Liver (tissue), 3 donors: ENCODE data around the gene TRAPPC2L.

Source experiments
- ATF3 ChIP-seq: IDR thresholded peaks from 2 replicates; pipeline ENCODE4 v1.6.1; 2016; ENCODE audit warnings: antibody characterized with exemption
- CTCF ChIP-seq: fragments of 150-350 bp; IDR thresholded peaks from 2 replicates; pipeline ENCODE4 v1.5.1; 2017; ENCODE audit warnings: improper control_type of control experiment, low read depth, low read length; ENCODE audit not compliant: missing input control
- EGR1 ChIP-seq, 2 donors: IDR thresholded peaks; 2 replicates each; pipeline ENCODE4 v1.6.1; 2016 to 2018; ENCODE audit warnings: antibody characterized with exemption in 2 of 2, low read depth in 2 of 2
- JUND ChIP-seq, 2 donors: IDR thresholded peaks; 2 replicates each; pipeline ENCODE4 v1.6.1; 2016; ENCODE audit warnings: antibody characterized with exemption in 2 of 2
- MAX ChIP-seq: IDR thresholded peaks from 2 replicates; pipeline ENCODE4 v1.6.1; 2016; ENCODE audit warnings: antibody characterized with exemption
- YY1 ChIP-seq: IDR thresholded peaks from 2 replicates; pipeline ENCODE4 v1.6.1; 2016; ENCODE audit warnings: antibody characterized with exemption, mild to moderate bottlenecking
- TF ChIP-seq, protein P1 (sequence below): IDR thresholded peaks from 2 replicates; pipeline ENCODE4 v1.6.1; 2016; ENCODE audit warnings: antibody characterized with exemption, mild to moderate bottlenecking
- donor health status: healthy.
- donor health status: healthy.

DNA sequence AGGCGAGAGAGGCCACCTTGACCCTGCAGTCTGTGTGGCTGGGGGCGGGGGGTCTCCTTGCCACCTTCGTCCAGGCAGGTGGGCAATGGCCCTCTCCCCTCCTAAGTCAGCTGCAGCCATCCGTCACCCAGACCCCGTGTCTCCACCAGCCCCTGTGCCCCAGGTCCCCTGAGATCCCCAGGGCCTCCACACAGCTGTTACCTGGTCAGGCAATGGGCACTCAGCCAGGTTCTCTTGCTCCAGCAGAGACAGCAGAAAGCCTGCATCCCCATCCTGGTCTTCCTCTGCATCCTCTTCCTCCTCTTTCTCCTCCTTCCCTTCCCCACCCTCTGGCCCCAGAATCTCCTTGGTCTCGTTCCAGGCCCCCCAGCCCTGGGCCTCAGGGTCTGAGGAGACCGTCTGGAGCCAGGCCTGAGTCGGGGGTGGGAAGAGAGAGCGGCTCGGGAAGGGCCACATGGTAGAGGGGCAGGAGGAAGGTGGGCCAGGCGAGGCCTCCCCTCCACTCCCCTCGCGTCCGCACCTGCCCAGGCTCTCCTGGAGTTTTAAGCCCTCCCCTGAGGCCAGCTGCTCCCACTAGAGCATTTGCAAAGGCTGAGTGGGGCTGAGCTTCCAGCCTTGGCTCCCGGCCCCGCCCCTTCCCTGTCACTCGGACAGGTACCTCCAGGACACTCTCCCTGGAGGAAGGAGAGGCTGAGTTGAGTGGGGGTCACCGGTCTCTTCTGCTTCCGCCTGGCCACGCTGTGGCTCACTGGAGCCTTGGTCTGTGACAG, 9.4 kb downstream of the TRAPPC2L start, which contains the start of gene PABPN1L:
- TF ChIP-seq CTCF (no peak), EGR1 (IDR thresholded peaks at IDR 0.05; ENCODE audit: low read depth in 2 of 2) (no peak), MAX (no peak), ATF3 (no peak), YY1 (no peak), JUND (IDR thresholded peaks at IDR 0.05) (no peak)
- TF ChIP-seq, protein P1, sequence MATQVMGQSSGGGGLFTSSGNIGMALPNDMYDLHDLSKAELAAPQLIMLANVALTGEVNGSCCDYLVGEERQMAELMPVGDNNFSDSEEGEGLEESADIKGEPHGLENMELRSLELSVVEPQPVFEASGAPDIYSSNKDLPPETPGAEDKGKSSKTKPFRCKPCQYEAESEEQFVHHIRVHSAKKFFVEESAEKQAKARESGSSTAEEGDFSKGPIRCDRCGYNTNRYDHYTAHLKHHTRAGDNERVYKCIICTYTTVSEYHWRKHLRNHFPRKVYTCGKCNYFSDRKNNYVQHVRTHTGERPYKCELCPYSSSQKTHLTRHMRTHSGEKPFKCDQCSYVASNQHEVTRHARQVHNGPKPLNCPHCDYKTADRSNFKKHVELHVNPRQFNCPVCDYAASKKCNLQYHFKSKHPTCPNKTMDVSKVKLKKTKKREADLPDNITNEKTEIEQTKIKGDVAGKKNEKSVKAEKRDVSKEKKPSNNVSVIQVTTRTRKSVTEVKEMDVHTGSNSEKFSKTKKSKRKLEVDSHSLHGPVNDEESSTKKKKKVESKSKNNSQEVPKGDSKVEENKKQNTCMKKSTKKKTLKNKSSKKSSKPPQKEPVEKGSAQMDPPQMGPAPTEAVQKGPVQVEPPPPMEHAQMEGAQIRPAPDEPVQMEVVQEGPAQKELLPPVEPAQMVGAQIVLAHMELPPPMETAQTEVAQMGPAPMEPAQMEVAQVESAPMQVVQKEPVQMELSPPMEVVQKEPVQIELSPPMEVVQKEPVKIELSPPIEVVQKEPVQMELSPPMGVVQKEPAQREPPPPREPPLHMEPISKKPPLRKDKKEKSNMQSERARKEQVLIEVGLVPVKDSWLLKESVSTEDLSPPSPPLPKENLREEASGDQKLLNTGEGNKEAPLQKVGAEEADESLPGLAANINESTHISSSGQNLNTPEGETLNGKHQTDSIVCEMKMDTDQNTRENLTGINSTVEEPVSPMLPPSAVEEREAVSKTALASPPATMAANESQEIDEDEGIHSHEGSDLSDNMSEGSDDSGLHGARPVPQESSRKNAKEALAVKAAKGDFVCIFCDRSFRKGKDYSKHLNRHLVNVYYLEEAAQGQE, result no peak
